H1 (cell line): ENCODE results near the gene PRELID1. TPM values are rescaled to one million over a fixed set of nuclear protein-coding genes. Genes with fewer than 3 reads are reported as not detected.

ENCODE experiments used
- CTCF ChIA-PET: fragments of 300-600 bp; sonication (Branson Sonifier 250); formaldehyde crosslinking; loops from one replicate; lab custom pipeline; 2021; ENCODE audit not compliant: partially characterized antibody; lab: Charles Lee
- POLR2A ChIA-PET: fragments of 300-600 bp; sonication (Branson Sonifier 250); formaldehyde crosslinking; loops from one replicate; lab custom pipeline; 2021; ENCODE audit warnings: inconsistent platforms; ENCODE audit not compliant: partially characterized antibody; lab: Charles Lee
- DNase-seq, 2 experiments: peaks; one replicate each; pipeline versions ENCODE4 v3.0.0 to v3.0.0-alpha.2; 2010 to 2022; ENCODE audit warnings: low spot score in 2 of 2, low read depth in 1 of 2, mixed read lengths in 1 of 2
- FAIRE-seq: peaks from 2 replicates; lab custom pipeline; 2011; peaks lifted over from hg19 to GRCh38; lab: Jason Lieb, UNC
- H2AFZ ChIP-seq: 2 replicates; pipeline ENCODE4 v1.8.1; 2012; ENCODE audit warnings: low read length, inconsistent platforms
- H2AK5ac ChIP-seq: 2 replicates; pipeline ENCODE4 v1.6.1; 2013; ENCODE audit warnings: low read depth, low read length
- H2BK120ac ChIP-seq: replicated peaks from 2 replicates; pipeline ENCODE3; 2013; ENCODE audit warnings: low read depth, low read length, inconsistent platforms
- H2BK12ac ChIP-seq: 2 replicates; pipeline ENCODE4 v1.6.1; 2013; ENCODE audit warnings: low read depth, low read length
- H2BK15ac ChIP-seq: 2 replicates; pipeline ENCODE4 v1.6.1; 2013; ENCODE audit warnings: low read length
- H2BK20ac ChIP-seq: 2 replicates; pipeline ENCODE4 v1.6.1; 2013; ENCODE audit warnings: low read length
- H2BK5ac ChIP-seq: 2 replicates; pipeline ENCODE4 v1.6.1; 2013; ENCODE audit warnings: low read depth, low read length
- H3K14ac ChIP-seq: 2 replicates; pipeline ENCODE4 v1.6.1; 2013; ENCODE audit warnings: inconsistent platforms; ENCODE audit not compliant: insufficient read length
- H3K18ac ChIP-seq: 2 replicates; pipeline ENCODE4 v1.6.1; 2013; ENCODE audit warnings: low read length; ENCODE audit errors: extremely low read depth
- H3K23ac ChIP-seq: 2 replicates; pipeline ENCODE4 v1.6.1; 2013; ENCODE audit warnings: inconsistent platforms; ENCODE audit not compliant: insufficient read length
- H3K23me2 ChIP-seq: 2 replicates; pipeline ENCODE4 v1.6.1; 2013; ENCODE audit warnings: low read depth, low read length
- H3K27ac ChIP-seq: 2 replicates; pipeline ENCODE4 v1.6.1; 2011; ENCODE audit warnings: low read depth, low read length, inconsistent platforms
- H3K27me3 ChIP-seq, 4 experiments: replicated peaks in 1 of 4; 1 replicate in 1 of 4; 2 replicates in 3 of 4; pipeline versions ENCODE4 v1.6.1 to v1.8.1; 2011 to 2013; ENCODE audit warnings: low read length in 3 of 4, mild to moderate bottlenecking in 3 of 4, inconsistent platforms in 2 of 4, mixed read lengths in 2 of 4, moderate library complexity in 1 of 4; ENCODE audit not compliant: control insufficient read depth in 3 of 4, insufficient read depth in 3 of 4; ENCODE audit errors: extremely low read depth in 1 of 4
- H3K36me3 ChIP-seq, 4 experiments: 2 replicates each; pipeline versions ENCODE4 v1.6.1 to v1.8.1; 2011 to 2013; ENCODE audit warnings: mild to moderate bottlenecking in 4 of 4, low read length in 3 of 4, moderate library complexity in 2 of 4, control low read depth in 1 of 4, inconsistent platforms in 1 of 4; ENCODE audit not compliant: insufficient read depth in 4 of 4, control insufficient read depth in 2 of 4
- H3K4ac ChIP-seq: replicated peaks from 2 replicates; pipeline ENCODE3; 2013; ENCODE audit warnings: low read length, low read depth, mixed read lengths, inconsistent platforms; ENCODE audit not compliant: insufficient read length
- H3K4me1 ChIP-seq, 4 experiments: replicated peaks in 1 of 4; 1 replicate in 1 of 4; 2 replicates in 3 of 4; pipeline versions ENCODE4 v1.6.1 to v1.8.1; 2011 to 2013; ENCODE audit warnings: low read length in 3 of 4, inconsistent platforms in 2 of 4, mixed read lengths in 1 of 4; ENCODE audit not compliant: insufficient read depth in 4 of 4, control insufficient read depth in 3 of 4
- H3K4me2 ChIP-seq, 2 experiments: 2 replicates each; pipeline versions ENCODE4 v1.6.1 to v1.8.1; 2011 to 2013; ENCODE audit warnings: low read depth in 2 of 2, low read length in 2 of 2, control low read depth in 1 of 2, inconsistent platforms in 1 of 2, mild to moderate bottlenecking in 1 of 2; ENCODE audit not compliant: insufficient read depth in 1 of 2
- H3K4me3 ChIP-seq, 4 experiments: fragments of 200-600, 300-600 bp in 1 of 4; sonication (generic), shearing (Covaris generic), sonication (Bioruptor Twin) in 1 of 4; 2 replicates each; pipeline versions ENCODE4 v1.5.1 to v1.8.1; 2011 to 2016; ENCODE audit warnings: low read length in 4 of 4, low read depth in 3 of 4, control low read depth in 2 of 4, inconsistent platforms in 2 of 4, mild to moderate bottlenecking in 2 of 4, mixed read lengths in 1 of 4, moderate library complexity in 1 of 4; ENCODE audit not compliant: insufficient read depth in 2 of 4; ENCODE audit errors: extremely low read depth in 1 of 4
- H3K56ac ChIP-seq: replicated peaks from 2 replicates; pipeline ENCODE3; 2013; ENCODE audit warnings: low read depth, mild to moderate bottlenecking, mixed read lengths, low read length, inconsistent platforms; ENCODE audit not compliant: insufficient read length
- H3K79me1 ChIP-seq: 2 replicates; pipeline ENCODE4 v1.6.1; 2013; ENCODE audit warnings: low read depth, low read length, control low read depth
- H3K79me2 ChIP-seq, 2 experiments: 2 replicates each; pipeline versions ENCODE4 v1.6.1 to v1.8.1; 2012 to 2013; ENCODE audit warnings: low read length in 2 of 2, mild to moderate bottlenecking in 2 of 2, inconsistent platforms in 1 of 2; ENCODE audit not compliant: insufficient read depth in 2 of 2, control insufficient read depth in 1 of 2
- H3K9ac ChIP-seq, 4 experiments: replicated peaks in 1 of 4; 1 replicate in 1 of 4; 2 replicates in 3 of 4; pipeline versions ENCODE4 v1.6.1 to v1.8.1; 2011 to 2013; ENCODE audit warnings: low read depth in 3 of 4, low read length in 3 of 4, control low read depth in 2 of 4, mild to moderate bottlenecking in 2 of 4, moderate library complexity in 2 of 4, inconsistent platforms in 1 of 4; ENCODE audit errors: extremely low read depth in 1 of 4
- H3K9me3 ChIP-seq, 2 experiments: 2 replicates each; pipeline versions ENCODE4 v1.6.1 to v1.8.1; 2012 to 2013; ENCODE audit warnings: mild to moderate bottlenecking in 2 of 2, moderate library complexity in 2 of 2, control low read depth in 1 of 2, inconsistent platforms in 1 of 2, low read depth in 1 of 2, low read length in 1 of 2, mixed read lengths in 1 of 2; ENCODE audit not compliant: insufficient read depth in 2 of 2
- H4K20me1 ChIP-seq, 2 experiments: replicated peaks in 1 of 2; 2 replicates each; pipeline versions ENCODE3 to v1.8.1; 2011 to 2013; ENCODE audit warnings: inconsistent platforms in 2 of 2, low read length in 2 of 2, mild to moderate bottlenecking in 1 of 2; ENCODE audit not compliant: insufficient read depth in 2 of 2, control insufficient read depth in 1 of 2
- H4K5ac ChIP-seq: 2 replicates; pipeline ENCODE4 v1.6.1; 2013; ENCODE audit warnings: low read length, low read depth, mixed read lengths, inconsistent platforms; ENCODE audit not compliant: insufficient read length
- H4K8ac ChIP-seq: 2 replicates; pipeline ENCODE4 v1.8.0; 2013; ENCODE audit warnings: mild to moderate bottlenecking, moderate library complexity, low read length, inconsistent platforms; ENCODE audit not compliant: insufficient read depth; ENCODE audit errors: extremely low read depth
- H4K91ac ChIP-seq: replicated peaks from 2 replicates; pipeline ENCODE3; 2013; ENCODE audit warnings: low read length, mixed read lengths, inconsistent platforms; ENCODE audit not compliant: insufficient read length
- BACH1 ChIP-seq: IDR thresholded peaks from 2 replicates; pipeline ENCODE4 v1.6.1; 2012; ENCODE audit warnings: low read length, improper control_type of control experiment
- CHD1 ChIP-seq: IDR thresholded peaks from 2 replicates; pipeline ENCODE4 v1.6.1; 2012; ENCODE audit warnings: low read depth, low read length, improper control_type of control experiment
- MAFK ChIP-seq: IDR thresholded peaks from 2 replicates; pipeline ENCODE4 v1.6.1; 2012; ENCODE audit warnings: low read depth, mild to moderate bottlenecking, improper control_type of control experiment, low read length
- NANOG ChIP-seq: IDR thresholded peaks from 2 replicates; pipeline ENCODE4 v1.6.1; 2011; ENCODE audit warnings: low read length, low read depth, mild to moderate bottlenecking, inconsistent platforms; ENCODE audit not compliant: insufficient read depth, poor library complexity, severe bottlenecking
- POLR2A ChIP-seq, 2 experiments: IDR thresholded peaks; 1 replicate in 1 of 2; 2 replicates in 1 of 2; pipeline ENCODE4 v1.6.1; 2011; ENCODE audit warnings: low read depth in 2 of 2, low read length in 2 of 2, mild to moderate bottlenecking in 2 of 2; ENCODE audit errors: control extremely low read depth in 1 of 2
- POU5F1 ChIP-seq: IDR thresholded peaks from 2 replicates; pipeline ENCODE4 v1.6.1; 2011; ENCODE audit warnings: low read depth, mild to moderate bottlenecking, low read length, moderate library complexity
- SAP30 ChIP-seq: fragments of 300-600 bp; sonication (generic); IDR thresholded peaks from 2 replicates; pipeline ENCODE4 v1.7.1; 2012; ENCODE audit warnings: low read length, moderate library complexity, mild to moderate bottlenecking, inconsistent platforms; ENCODE audit not compliant: insufficient read depth, insufficient replicate concordance
- SUZ12 ChIP-seq: fragments of 200-600 bp; sonication (generic); IDR thresholded peaks from 2 replicates; pipeline ENCODE4 v1.6.1; 2012; ENCODE audit warnings: mild to moderate bottlenecking, inconsistent platforms, low read length, moderate library complexity, mixed read lengths
- WGBS, 2 experiments: shearing (Covaris generic) in 1 of 2; methylation state at CpG; one replicate each; pipeline versions ENCODE4 v1.1.6 to v1.1.7; 2013 to 2015; ENCODE audit warnings: low lambda C conversion rate in 2 of 2, mixed read lengths in 2 of 2, inconsistent platforms in 1 of 2, low coverage in 1 of 2, missing lambda C conversion rate in 1 of 2; ENCODE audit not compliant: insufficient replicate concordance in 2 of 2, insufficient coverage in 1 of 2, insufficient read length in 1 of 2; ENCODE audit errors: extremely low coverage in 1 of 2, missing lambda C conversion rate in 1 of 2; 5-methylcytosine and 5-hydroxymethylcytosine counted together
- polyA plus RNA-seq, 7 experiments: library from polyadenylated mRNA; depleted of rRNA in 3 of 7; stranded (reverse) in 5 of 7; unstranded in 2 of 7; fragments of >200 nt in 5 of 7; fragments of 200-250 nt in 2 of 7; gene quantifications; 1 replicate in 5 of 7; 2 replicates in 1 of 7; 4 replicates in 1 of 7; pipeline versions ENCODE4 v1.2.1 to v1.2.3, GENCODE V29; 2011 to 2013; ENCODE audit warnings: missing spikeins in 2 of 7, mixed read lengths in 2 of 7
- total RNA-seq: library from RNA; stranded (reverse); fragmentation: NEBNext Ultra II Directional; extraction: Animal tissue kit (Norgen Biotek cat#: 25700); gene quantifications from 2 replicates; pipeline ENCODE4 v1.2.1, GENCODE V29; 2021
- TF ChIP-seq, protein P1 (sequence below): IDR thresholded peaks from 2 replicates; pipeline ENCODE4 v1.6.1; 2012; ENCODE audit warnings: inconsistent platforms

PRELID1 gene
- total and polyA plus RNA-seq, 2 of the 8 experiments (the other 6 are each of a cell fraction or from before 2014, with no cell fraction given), result 272 to 428 TPM

DNA sequence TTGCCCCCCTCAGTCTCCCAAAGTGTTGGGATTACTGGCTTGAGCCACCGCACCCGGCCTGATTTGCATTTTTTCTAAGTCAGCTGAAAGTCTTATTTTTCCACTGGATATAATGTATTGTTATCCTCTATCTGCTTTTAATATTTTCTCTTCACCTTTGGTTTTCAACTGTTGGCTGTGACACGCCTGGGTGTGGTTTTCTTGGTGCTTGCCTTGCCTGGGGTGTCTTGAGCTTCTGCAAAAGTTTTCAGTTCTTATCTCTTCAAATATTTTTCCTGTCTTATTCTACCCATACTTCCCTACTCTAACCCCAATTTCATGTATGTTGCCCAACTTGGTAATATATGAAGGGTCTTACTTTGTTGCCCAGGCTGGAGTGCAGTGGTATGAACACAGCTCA is 12.4 kb downstream of the PRELID1 start:
- Histone ChIP-seq H3K79me1 (no peaks in the 10 kb centered on the region), H3K27ac (no peak overlapping the region), H3K4me2 (no peak overlapping the region), H3K18ac (no peak overlapping the region), H2AFZ (no peak overlapping the region), H2BK15ac (no peak overlapping the region), H3K14ac (no peak overlapping the region), H4K8ac (no peak overlapping the region), H2BK120ac (no peak overlapping the region), H2AK5ac (no peak overlapping the region), H3K23me2 (peaks cover 11% of the 10 kb centered on the region), H4K5ac (no peak overlapping the region), H3K23ac (no peak overlapping the region), H4K20me1 (no peaks in the 10 kb centered on the region), H4K91ac (no peak overlapping the region), H2BK12ac (no peak overlapping the region), H3K4me3 (no peak overlapping the region), H3K27me3 (no peaks in the 10 kb centered on the region), H3K56ac (no peak overlapping the region), H2BK20ac (no peak overlapping the region), H2BK5ac (no peak overlapping the region), H3K4ac (no peak overlapping the region), H3K9me3 (no peaks in the 10 kb centered on the region), H3K9ac (no peak overlapping the region), H3K4me1 (peaks cover 0 to 13% (median 7%) of the 10 kb centered on the region in 4 experiments; a peak in 6 of 7 replicates), H3K79me2 (no peaks in the 10 kb centered on the region), H3K36me3 (no peaks in the 10 kb centered on the region)
- no peak for TF ChIP-seq BACH1
- no peak for TF ChIP-seq CHD1
- no peak for TF ChIP-seq NANOG
- TF ChIP-seq, protein P1, sequence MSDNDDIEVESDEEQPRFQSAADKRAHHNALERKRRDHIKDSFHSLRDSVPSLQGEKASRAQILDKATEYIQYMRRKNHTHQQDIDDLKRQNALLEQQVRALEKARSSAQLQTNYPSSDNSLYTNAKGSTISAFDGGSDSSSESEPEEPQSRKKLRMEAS, result no peak
- no peak for TF ChIP-seq POLR2A (IDR thresholded peaks at IDR 0.05; ENCODE audit: control extremely low read depth in 1 of 2, low read depth in 2 of 2, low read length in 2 of 2)
- TF ChIP-seq SUZ12, result no peak
- no peak for TF ChIP-seq MAFK
- no peak for TF ChIP-seq SAP30
- TF ChIP-seq POU5F1, result no peak
- ChIA-PET POLR2A (interaction anchor here (1.0 to 2.9 kb wide), 6 partner anchors 13 to 129 kb away, joined by 3 to 10 read pairs (median 3); partner anchors contain the start of gene LMAN2), CTCF (interaction anchor here (0.9 to 16.6 kb wide), 12 partner anchors 9 to 177 kb away, joined by 3 to 251 read pairs (median 8); partner anchors contain the start of gene LMAN2)
- FAIRE-seq (no peak), DNase-seq (no peak)
- WGBS, 2 experiments, result 90% methylated on average over 3 of the region's 3 CpGs; no CpG with 5 or more reads in 1 of the 2 experiments
